HT-29 (cell line): ENCODE measurements around the gene EMB. TPM values are rescaled to one million over a fixed set of nuclear protein-coding genes. Genes with fewer than 3 reads are reported as not detected.
"Not testable (repeated sequence)": the region's sequence is repeated elsewhere in the genome, so short reads cannot be mapped to it uniquely, and the experiment has no call there.

Experiments used
- DNase-seq: peaks from one replicate; pipeline ENCODE4 v3.0.0-alpha.2; 2015; ENCODE audit warnings: low spot score
- total RNA-seq: library from RNA; depleted of rRNA; stranded (reverse); fragments of >200 nt; shearing (Covaris generic); gene quantifications from 2 replicates; pipeline ENCODE4 v1.2.3, GENCODE V29; 2014; rRNA removed

The EMB gene, protein sequence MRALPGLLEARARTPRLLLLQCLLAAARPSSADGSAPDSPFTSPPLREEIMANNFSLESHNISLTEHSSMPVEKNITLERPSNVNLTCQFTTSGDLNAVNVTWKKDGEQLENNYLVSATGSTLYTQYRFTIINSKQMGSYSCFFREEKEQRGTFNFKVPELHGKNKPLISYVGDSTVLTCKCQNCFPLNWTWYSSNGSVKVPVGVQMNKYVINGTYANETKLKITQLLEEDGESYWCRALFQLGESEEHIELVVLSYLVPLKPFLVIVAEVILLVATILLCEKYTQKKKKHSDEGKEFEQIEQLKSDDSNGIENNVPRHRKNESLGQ
- not detected in 2 replicates for total RNA-seq

DNA sequence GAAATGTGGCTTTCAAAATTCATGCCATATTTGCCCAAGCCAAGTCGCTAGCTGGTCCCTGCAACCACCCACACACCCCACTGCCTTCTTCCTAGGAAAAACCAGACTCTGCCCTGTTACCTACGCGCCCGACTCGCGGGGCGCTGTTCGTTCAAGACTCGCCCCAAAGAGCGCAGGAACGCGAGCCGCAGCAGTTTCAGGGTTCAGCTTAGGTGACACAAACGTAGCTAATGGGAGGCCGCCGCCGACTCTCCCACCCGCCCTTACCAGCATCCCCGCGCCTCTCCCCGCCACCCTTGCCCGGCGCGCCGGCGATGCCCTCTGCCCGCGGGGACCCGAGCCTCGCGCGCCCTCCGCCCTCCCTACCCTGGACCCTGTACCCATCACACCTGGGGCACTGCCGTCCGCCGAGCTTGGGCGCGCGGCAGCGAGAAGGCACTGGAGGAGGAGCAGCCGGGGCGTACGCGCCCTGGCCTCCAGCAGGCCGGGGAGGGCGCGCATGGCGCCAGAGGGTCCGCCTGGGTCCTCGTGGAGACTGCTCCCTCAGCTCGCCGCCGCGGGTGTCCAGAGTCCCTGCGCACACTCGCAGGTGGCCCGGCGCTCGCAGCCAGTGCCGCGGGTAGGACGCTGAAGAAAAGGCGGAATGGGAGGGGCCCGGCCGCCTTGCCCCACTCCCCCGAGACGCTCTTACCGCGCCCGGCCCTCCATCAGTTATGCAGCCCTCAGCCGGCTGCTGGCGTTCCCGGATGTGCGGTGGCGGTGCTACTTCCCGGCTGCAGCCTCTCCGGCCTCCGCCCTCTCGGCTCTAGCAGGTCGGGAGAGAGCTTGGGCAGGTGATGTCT is at the start of gene EMB:
EMB (minus strand) TSS at position 638 of the 842 bp plus-strand sequence; CDS start at position 501, 137 bp downstream.
- DNase-seq, result no peak

GRCh38 chr5:50489491-50489890 is 48.4 kb upstream of the EMB start:
- DNase-seq, result not testable (repeated sequence)

GRCh38 chr5:50478790-50479189 is 37.7 kb upstream of the EMB start:
- DNase-seq, result not testable (repeated sequence)

GRCh38 chr5:50476549-50476948 is 35.5 kb upstream of the EMB start:
- no peak for DNase-seq

- not testable (repeated sequence) for DNase-seq
Measured at GRCh38 chr5:50465015-50465414, 23.9 kb upstream of the EMB start.

GRCh38 chr5:50463726-50464125 is 22.6 kb upstream of the EMB start:
- no peak for DNase-seq

- DNase-seq, result no peak
Measured at GRCh38 chr5:50463047-50463446, 22.0 kb upstream of the EMB start.

GRCh38 chr5:50462579-50462978 is 21.5 kb upstream of the EMB start:
- not testable (repeated sequence) for DNase-seq

GRCh38 chr5:50458372-50458771 is 17.3 kb upstream of the EMB start:
- DNase-seq, result peak; percentile 28

- DNase-seq, result not testable (repeated sequence)
Measured at GRCh38 chr5:50449241-50449640, 8.2 kb upstream of the EMB start.

GRCh38 chr5:50447941-50448340 is 6.9 kb upstream of the EMB start:
- no peak for DNase-seq

- DNase-seq, result no peak
Measured at GRCh38 chr5:50447228-50447627, 6.1 kb upstream of the EMB start.

GRCh38 chr5:50445296-50445949 is 4.3 kb upstream of the EMB start:
- DNase-seq, result no peak

DNA sequence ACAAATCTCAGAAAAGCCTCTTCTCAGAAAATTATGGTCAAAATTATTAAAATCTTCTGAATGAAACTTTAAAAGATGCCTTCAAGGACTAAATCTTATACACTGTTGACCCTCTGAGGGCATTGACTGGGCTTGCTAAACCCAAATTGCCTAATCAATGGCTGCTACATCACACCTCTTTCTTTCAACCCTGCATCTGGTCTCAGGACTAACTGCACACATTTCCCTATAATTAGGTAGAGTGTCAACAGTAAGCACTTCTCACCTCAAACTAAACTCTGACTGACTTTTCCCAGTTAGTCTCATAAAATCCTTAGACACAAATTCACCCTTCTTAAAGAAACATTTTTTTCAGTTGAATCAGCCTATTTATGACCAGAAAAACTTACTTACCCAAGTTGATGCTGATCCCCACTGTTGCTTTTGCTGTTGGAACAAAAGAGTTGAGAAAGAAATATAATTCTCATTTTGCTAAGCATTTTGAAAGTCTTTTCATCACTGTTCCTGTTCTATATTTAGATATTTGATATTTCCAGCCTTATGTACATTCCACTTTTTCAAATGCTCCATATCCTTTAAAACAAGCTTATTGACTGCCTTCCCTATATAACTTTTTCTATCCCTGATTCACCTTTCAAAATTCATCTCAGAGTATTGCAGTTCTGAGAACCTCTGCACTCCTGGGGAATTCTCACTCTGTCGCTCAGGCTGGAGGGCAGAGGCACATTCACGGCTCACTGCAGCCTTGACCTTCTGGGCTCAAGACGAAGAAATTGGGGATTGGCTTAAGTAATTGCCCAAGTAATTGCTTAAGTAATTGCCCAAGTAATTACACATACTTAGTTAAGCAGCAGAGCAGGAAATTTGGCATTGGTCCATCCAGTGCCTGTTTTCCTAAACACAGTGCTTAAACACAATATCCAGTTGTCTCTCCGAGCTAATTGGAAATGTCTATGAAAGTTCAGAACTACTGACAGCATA is 1.8 kb upstream of the EMB start:
- not testable (repeated sequence) for DNase-seq

DNA sequence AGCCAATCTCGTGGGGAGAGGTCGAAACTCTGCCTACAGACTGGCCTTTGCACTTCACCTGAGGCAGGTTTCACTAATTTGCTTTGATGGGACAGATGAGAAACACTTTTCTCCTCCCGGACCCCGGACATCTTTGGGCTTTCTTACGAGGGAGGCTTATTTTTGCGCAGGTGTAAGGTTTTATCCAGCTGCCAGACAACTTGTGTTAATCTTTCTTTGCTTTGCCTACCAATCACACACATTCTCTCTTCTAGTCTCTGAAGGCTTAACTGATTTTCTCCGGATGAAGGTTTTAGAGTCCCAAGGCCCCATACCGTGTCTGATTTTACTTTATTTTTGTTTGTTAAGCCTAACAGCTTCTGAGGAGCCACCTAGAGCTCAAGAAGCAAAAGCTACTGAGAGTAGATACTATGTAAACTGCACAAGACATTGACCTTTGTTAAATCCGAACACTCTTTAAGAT is 436 bp upstream of the EMB start:
- no peak for DNase-seq

DNA sequence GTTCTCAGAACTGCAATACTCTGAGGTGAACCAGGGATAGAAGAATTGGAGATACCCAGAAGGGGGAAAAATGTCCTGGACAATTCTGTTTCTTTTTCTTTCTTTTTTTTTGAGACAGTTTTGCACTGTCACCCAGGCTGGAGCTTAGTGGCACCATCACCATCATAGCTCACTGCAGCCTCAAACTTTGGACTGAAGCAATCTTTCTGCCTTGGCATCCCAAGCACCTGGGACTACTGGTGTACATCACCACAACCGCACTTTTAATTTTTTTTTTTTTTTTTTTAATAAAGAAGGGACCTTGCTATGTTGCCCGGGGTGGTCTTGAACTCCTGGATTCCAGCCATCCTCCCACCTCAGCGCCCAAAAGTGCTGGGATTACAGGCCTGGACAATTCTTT is 1.9 kb downstream of the EMB start:
- no peak for DNase-seq

DNA sequence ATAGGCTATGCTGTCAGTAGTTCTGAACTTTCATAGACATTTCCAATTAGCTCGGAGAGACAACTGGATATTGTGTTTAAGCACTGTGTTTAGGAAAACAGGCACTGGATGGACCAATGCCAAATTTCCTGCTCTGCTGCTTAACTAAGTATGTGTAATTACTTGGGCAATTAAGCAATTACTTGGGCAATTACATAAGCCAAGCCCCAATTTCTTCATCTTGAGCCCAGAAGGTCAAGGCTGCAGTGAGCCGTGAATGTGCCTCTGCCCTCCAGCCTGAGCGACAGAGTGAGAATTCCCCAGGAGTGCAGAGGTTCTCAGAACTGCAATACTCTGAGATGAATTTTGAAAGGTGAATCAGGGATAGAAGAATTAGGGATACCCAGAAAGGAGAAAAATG is 3.0 kb downstream of the EMB start:
- DNase-seq, result not testable (repeated sequence)

DNA sequence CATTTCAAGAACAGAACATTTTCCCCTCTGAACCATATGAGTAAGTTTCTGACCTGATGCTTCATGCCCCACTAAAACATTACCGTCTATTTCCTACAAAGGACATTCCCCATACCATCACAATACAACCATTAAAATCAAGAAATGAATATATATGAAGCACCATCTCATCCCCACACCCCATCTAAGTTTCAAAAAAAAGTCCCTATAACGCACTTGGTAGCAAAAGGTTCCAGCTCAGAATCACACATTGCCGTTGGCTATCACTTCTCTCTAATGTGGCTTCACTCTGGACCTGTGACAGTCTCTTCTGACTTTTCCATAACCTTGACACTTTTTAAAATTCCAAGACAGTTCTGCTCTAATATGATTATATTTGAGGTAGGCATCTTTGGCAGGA is 5.9 kb downstream of the EMB start:
- DNase-seq, result no peak

- DNase-seq, result not testable (repeated sequence)
Measured at GRCh38 chr5:50431133-50431904, 9.8 kb downstream of the EMB start.
